Measurements from ENCODE around the gene ZNF214.

ZNF214 gene

GRCh38 chr11:7020183-7020917 lies at the start of gene ZNF214, which contains the start of gene NLRP14:
Gene ZNF214 (minus strand): TSS chr11:7020346. CDS start chr11:7002835, 17,511 bp downstream.
Gene NLRP14 (plus strand): TSS chr11:7020479. CDS start chr11:7038587, 18,108 bp downstream.
- no peak for DNase-seq

- no peak for DNase-seq
Observed at GRCh38 chr11:7062534-7062933, 42.4 kb upstream of the ZNF214 start.

GRCh38 chr11:7060868-7061267 lies 40.7 kb upstream of the ZNF214 start:
- no peak for DNase-seq

GRCh38 chr11:7057641-7058040 lies 37.5 kb upstream of the ZNF214 start:
- DNase-seq, result no peak

- DNase-seq, result no peak
Observed at GRCh38 chr11:7056828-7057513, 36.8 kb upstream of the ZNF214 start.

GRCh38 chr11:7050191-7050590 lies 30.0 kb upstream of the ZNF214 start:
- DNase-seq, result no peak

- DNase-seq, result no peak
Observed at GRCh38 chr11:7046474-7047175, 26.5 kb upstream of the ZNF214 start.

- DNase-seq, result no peak
Observed at GRCh38 chr11:7034019-7034418, 13.9 kb upstream of the ZNF214 start.

- DNase-seq, result no peak
Observed at GRCh38 chr11:7032692-7033091, 12.5 kb upstream of the ZNF214 start.

GRCh38 chr11:7031471-7031871 lies 11.3 kb upstream of the ZNF214 start:
- no peak for DNase-seq

GRCh38 chr11:7030836-7031235 lies 10.7 kb upstream of the ZNF214 start:
- no peak for DNase-seq

- no peak for DNase-seq
Observed at GRCh38 chr11:7028141-7028540, 8.0 kb upstream of the ZNF214 start.

- no peak for DNase-seq
Observed at GRCh38 chr11:7021318-7021717, 1.2 kb upstream of the ZNF214 start.

- no peak for DNase-seq
Observed at GRCh38 chr11:7019500-7020182, 505 bp downstream of the ZNF214 start.

- no peak for DNase-seq
Observed at GRCh38 chr11:7016011-7016410, 4.1 kb downstream of the ZNF214 start.

- DNase-seq, result no peak
Observed at GRCh38 chr11:7014118-7014517, 6.0 kb downstream of the ZNF214 start.

GRCh38 chr11:7004482-7004881 lies 15.7 kb downstream of the ZNF214 start:
- DNase-seq, result no peak

- DNase-seq, result no peak
Observed at GRCh38 chr11:6995703-6996102, 24.4 kb downstream of the ZNF214 start.

- DNase-seq, result no peak
Observed at GRCh38 chr11:6992457-6993417, 27.4 kb downstream of the ZNF214 start.

GRCh38 chr11:6992026-6992425 lies 28.1 kb downstream of the ZNF214 start:
- DNase-seq, result no peak

GRCh38 chr11:6991227-6991626 lies 28.9 kb downstream of the ZNF214 start:
- no peak for DNase-seq

- no peak for DNase-seq
Observed at GRCh38 chr11:6988506-6988905, 31.6 kb downstream of the ZNF214 start.
